SHP77 (cell line): ENCODE measurements around the gene MYPN.
A peak's percentile ranks its signal among the peaks of the same experiment; 100 is the strongest.
"Not testable (repeated sequence)": the region's sequence is repeated elsewhere in the genome, so short reads cannot be mapped to it uniquely, and the experiment has no call there.

Source experiments
- DNase-seq, 2 experiments: peaks; one replicate each; lab custom pipeline; 2025; lab: John Stamatoyannopoulos, UW

Gene MYPN

GRCh38 chr10:68135922-68136792, 26.9 kb downstream of the MYPN start:
- DNase-seq, result no peak

- no peak for DNase-seq
Observed at GRCh38 chr10:68137171-68137570, 27.9 kb downstream of the MYPN start.

GRCh38 chr10:68138526-68138925, 29.2 kb downstream of the MYPN start:
- DNase-seq, result no peak

- no peak for DNase-seq
Observed at GRCh38 chr10:68139448-68140272, 30.4 kb downstream of the MYPN start.

DNA sequence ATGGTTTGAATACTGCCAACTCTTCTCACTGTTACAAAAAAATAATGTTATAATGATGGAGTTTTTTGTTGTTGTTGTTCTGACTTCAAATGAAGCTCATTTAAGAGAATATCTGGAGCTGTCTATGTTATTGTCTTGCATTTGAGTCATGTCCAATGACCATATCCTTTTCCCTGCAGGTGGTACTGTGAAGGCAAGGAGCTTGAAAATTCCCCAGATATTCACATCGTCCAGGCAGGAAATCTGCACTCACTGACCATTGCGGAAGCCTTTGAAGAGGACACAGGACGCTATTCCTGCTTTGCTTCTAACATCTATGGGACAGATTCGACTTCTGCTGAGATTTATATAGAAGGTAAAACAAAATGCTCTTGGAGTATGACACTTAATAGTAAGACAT, 33.5 kb downstream of the MYPN start:
- DNase-seq, result no peak

GRCh38 chr10:68144709-68145108, 35.4 kb downstream of the MYPN start:
- no peak for DNase-seq

- DNase-seq, result no peak
Observed at GRCh38 chr10:68145705-68146104, 36.4 kb downstream of the MYPN start.

GRCh38 chr10:68146133-68146532, 36.8 kb downstream of the MYPN start:
- no peak for DNase-seq

- DNase-seq, result no peak
Observed at GRCh38 chr10:68151453-68151852, 42.2 kb downstream of the MYPN start.

- DNase-seq, result no peak
Observed at GRCh38 chr10:68153473-68154210, 44.4 kb downstream of the MYPN start.

- DNase-seq, result peak in 1 of 2 experiments; percentile 22
Observed at GRCh38 chr10:68154211-68154497, 44.9 kb downstream of the MYPN start.

- DNase-seq, result no peak
Observed at GRCh38 chr10:68155615-68156210, 46.4 kb downstream of the MYPN start.

- no peak for DNase-seq
Observed at GRCh38 chr10:68156373-68157185, 47.3 kb downstream of the MYPN start.

- not testable (repeated sequence) for DNase-seq
Observed at GRCh38 chr10:68157522-68157921, 48.2 kb downstream of the MYPN start.

DNA sequence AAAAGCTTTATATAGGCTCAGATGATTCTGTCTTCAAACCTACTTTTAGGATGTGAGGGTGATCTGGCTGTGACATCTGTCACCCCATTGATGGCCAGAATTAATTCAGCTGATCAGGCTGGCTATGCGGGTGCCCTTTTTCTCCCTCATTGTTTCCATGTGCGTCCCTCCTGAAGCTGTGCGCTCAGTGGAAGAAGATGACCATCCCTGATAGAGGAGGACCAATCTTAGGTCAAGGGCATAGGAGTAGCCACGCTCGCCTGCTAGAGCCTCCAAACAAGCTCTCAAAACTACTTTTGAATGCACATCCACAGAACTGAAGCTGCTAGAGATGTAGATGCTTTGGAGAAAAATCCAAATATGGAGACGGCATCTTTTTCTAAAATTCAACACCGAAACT, 48.7 kb downstream of the MYPN start:
- DNase-seq, result no peak

DNA sequence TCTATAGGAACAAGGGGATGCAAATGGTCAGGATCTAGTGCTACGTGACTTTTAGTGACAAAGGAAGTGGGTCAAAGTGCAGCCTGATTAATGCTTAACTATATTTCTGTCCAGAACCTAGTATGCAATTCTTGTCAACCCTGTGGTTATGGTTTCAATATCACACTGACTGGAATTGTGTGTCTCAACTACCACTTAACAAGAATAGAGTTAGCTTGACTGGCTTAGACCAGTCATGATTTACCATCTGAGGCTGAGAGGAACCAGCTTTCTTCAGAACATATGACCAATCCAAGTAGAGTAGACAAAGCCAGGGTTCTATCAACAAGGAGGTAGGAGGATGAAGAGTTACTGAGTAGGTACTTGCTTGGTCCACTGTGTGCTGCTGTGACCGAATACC, 54.4 kb downstream of the MYPN start:
- no peak for DNase-seq

DNA sequence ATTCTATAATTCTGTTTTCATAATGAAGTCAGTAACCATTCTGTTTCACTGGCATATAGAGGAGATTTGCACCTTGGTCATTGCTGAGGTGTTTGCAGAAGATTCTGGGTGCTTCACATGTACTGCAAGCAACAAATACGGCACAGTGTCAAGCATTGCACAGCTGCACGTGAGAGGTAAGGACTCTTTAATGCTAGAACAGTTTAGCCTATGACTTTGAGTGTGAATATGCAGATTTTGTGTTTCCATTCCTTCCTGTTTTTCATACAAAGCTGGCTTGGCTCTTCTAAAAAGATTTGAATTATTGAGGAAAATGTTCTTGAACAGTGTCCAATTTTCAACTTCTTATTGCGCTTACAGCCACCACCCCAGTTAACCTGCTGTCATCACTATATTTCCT, 56.4 kb downstream of the MYPN start:
- no peak for DNase-seq

GRCh38 chr10:68166871-68167585, 57.7 kb downstream of the MYPN start:
- DNase-seq, result no peak

- no peak for DNase-seq
Observed at GRCh38 chr10:68167586-68168189, 58.4 kb downstream of the MYPN start.

DNA sequence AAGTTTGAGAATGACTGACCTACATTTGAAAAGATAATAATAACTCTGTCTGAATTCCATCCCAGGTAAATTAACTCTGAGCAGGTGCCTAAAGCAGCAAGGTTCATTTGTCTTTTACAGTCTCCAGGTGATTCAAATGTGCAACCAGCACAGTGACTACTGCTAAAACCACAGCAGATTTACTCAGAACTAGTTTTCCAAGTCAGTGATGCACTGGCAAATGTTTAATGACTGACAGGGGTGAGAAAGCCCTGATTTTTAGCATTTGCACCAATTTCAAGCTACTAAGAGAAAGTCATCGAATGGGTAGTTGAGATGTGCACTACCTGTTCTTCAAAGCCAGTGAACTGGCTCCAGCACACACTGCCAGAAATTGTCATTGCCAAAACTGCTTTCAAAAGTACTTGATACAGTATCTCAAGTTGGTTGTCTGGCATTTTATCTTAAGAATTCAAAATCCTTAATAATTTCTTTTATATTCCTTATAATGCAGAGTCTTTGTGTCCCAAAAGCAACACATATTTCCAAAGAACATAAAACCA, 62.3 kb downstream of the MYPN start:
- DNase-seq, result no peak
